ENCODE data around the gene TFG.

TFG gene

GRCh38 chr3:100769693-100770092, 60.4 kb downstream of the TFG start:
- Histone ChIP-seq H3K4me3 (ENCODE audit: low read depth, low read length) (no peak overlapping the region), H3K36me3 (replicated peaks) (no peaks in the 10 kb centered on the region), H3K27ac (no peak overlapping the region), H3K27me3 (replicated peaks) (no peaks in the 10 kb centered on the region)
- no peak for TF ChIP-seq CTCF (IDR thresholded peaks at IDR 0.05; ENCODE audit: low read depth, low read length, missing control alignments)
- no peak for DNase-seq
- in situ Hi-C loops (cut with HindIII; ENCODE audit: low pct_ligation_motif_present, low sequenced_read_pairs), result no loop called here

- Histone ChIP-seq H3K4me3 (ENCODE audit: low read depth, low read length) (no peak overlapping the region), H3K27ac (no peak overlapping the region), H3K27me3 (replicated peaks) (no peaks in the 10 kb centered on the region), H3K36me3 (replicated peaks) (no peaks in the 10 kb centered on the region)
- DNase-seq, result no peak
- in situ Hi-C loops (cut with HindIII; ENCODE audit: low pct_ligation_motif_present, low sequenced_read_pairs), result no loop called here
- TF ChIP-seq CTCF (IDR thresholded peaks at IDR 0.05; ENCODE audit: low read depth, low read length, missing control alignments), result no peak
These were observed 65.9 kb downstream of the TFG start for GRCh38 chr3:100775226-100775625.

DNA sequence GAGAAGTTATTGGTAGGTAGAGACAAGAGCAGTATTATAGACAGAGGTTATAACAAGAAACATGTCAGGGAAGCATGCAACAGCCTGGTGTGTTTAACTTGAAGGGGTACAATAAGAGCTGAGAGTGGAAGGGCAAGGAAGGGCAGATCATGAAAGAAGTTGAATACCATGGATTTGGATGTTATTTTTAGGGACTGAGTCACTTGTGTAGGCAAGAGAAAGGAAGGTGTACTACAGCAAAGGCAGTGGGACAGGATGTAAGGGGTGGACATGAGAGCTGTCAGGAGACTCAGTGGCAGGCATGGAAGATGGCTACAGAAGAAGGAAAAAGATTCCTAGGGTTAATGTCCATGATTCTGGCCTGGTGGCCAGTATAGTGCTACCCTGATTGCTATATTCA, 66.4 kb downstream of the TFG start:
- in situ Hi-C loops (cut with HindIII; ENCODE audit: low pct_ligation_motif_present, low sequenced_read_pairs), result no loop called here
- Histone ChIP-seq H3K27ac (no peak overlapping the region), H3K27me3 (replicated peaks) (no peaks in the 10 kb centered on the region), H3K4me3 (ENCODE audit: low read depth, low read length) (no peak overlapping the region), H3K36me3 (replicated peaks) (no peaks in the 10 kb centered on the region)
- no peak for TF ChIP-seq CTCF (IDR thresholded peaks at IDR 0.05; ENCODE audit: low read depth, low read length, missing control alignments)
- DNase-seq, result no peak

- DNase-seq, result no peak
- Histone ChIP-seq H3K4me3 (ENCODE audit: low read depth, low read length) (no peak overlapping the region), H3K36me3 (replicated peaks) (no peaks in the 10 kb centered on the region), H3K27me3 (replicated peaks) (no peaks in the 10 kb centered on the region), H3K27ac (no peak overlapping the region)
- TF ChIP-seq CTCF (IDR thresholded peaks at IDR 0.05; ENCODE audit: low read depth, low read length, missing control alignments), result no peak
- in situ Hi-C loops (cut with HindIII; ENCODE audit: low pct_ligation_motif_present, low sequenced_read_pairs), result no loop called here
These were observed 66.9 kb downstream of the TFG start for GRCh38 chr3:100776097-100776729.

- DNase-seq, result no peak
These were observed 67.5 kb downstream of the TFG start for GRCh38 chr3:100776746-100777145.

More at GRCh38 chr3:100776746-100777145, 67.5 kb downstream of the TFG start:
- TF ChIP-seq CTCF (IDR thresholded peaks at IDR 0.05; ENCODE audit: low read depth, low read length, missing control alignments), result peak; percentile 41
- no peaks in the 10 kb centered on the region for H3K27me3 ChIP-seq (replicated peaks)
- no peak overlapping the region for H3K4me3 ChIP-seq (ENCODE audit: low read depth, low read length)
- in situ Hi-C loops (cut with HindIII; ENCODE audit: low pct_ligation_motif_present, low sequenced_read_pairs), result no loop called here
- H3K36me3 ChIP-seq (replicated peaks), result no peaks in the 10 kb centered on the region
- H3K27ac ChIP-seq, result no peak overlapping the region
